Stomach (tissue), 4 donors: ENCODE results near the gene SLC37A4.

ENCODE experiments used
- CTCF ChIP-seq, 7 experiments: fragments of 450-650 bp in 4 of 7; fragments of 200-600 bp in 3 of 7; sonication (generic) in 3 of 7; IDR thresholded peaks; one replicate each; pipeline ENCODE4 v1.5.1; 2016 to 2019; ENCODE audit warnings: antibody characterized with exemption in 7 of 7, control low read depth in 2 of 7, mild to moderate bottlenecking in 1 of 7
- POLR2AphosphoS5 ChIP-seq, 3 donors: sonication (generic); formaldehyde crosslinking; IDR thresholded peaks; one replicate each; pipeline ENCODE4 v1.6.1; 2016; ENCODE audit warnings: antibody characterized with exemption in 3 of 3

GRCh38 chr11:119026970-119027369 lies 3.7 kb downstream of the SLC37A4 start:
- TF ChIP-seq CTCF (IDR thresholded peaks at IDR 0.05) = no peak
- TF ChIP-seq POLR2AphosphoS5 (IDR thresholded peaks at IDR 0.05) = no peak
